Colonic mucosa (tissue), 4 donors: Measurements from ENCODE around the gene PPP6R1. TPM values are rescaled to one million over a fixed set of nuclear protein-coding genes. Genes with fewer than 3 reads are reported as not detected.
"Not testable (repeated sequence)": the region's sequence is repeated elsewhere in the genome, so short reads cannot be mapped to it uniquely, and the experiment has no call there.

Experiments
- DNase-seq: peaks from one replicate; pipeline ENCODE4 v3.0.0-alpha.2; 2020
- H3K27ac ChIP-seq: fragments of 200-600 bp; one replicate; pipeline ENCODE4 v1.8.0; 2021
- H3K27me3 ChIP-seq: fragments of 200-600 bp; one replicate; pipeline ENCODE4 v1.8.0; 2021
- H3K36me3 ChIP-seq: fragments of 200-600 bp; one replicate; pipeline ENCODE4 v1.8.0; 2021
- H3K4me1 ChIP-seq: fragments of 200-600 bp; one replicate; pipeline ENCODE4 v1.8.0; 2021; ENCODE audit warnings: mild to moderate bottlenecking
- H3K4me3 ChIP-seq: fragments of 200-600 bp; one replicate; pipeline ENCODE4 v1.8.0; 2021
- H3K9ac ChIP-seq, 2 donors: one replicate each; pipeline ENCODE4 v1.7.0; 2013; ENCODE audit warnings: control low read depth in 2 of 2, low read depth in 2 of 2, low read length in 2 of 2
- H3K9me3 ChIP-seq: fragments of 200-600 bp; one replicate; pipeline ENCODE4 v1.8.0; 2021
- intact Hi-C: fragments of 100-400 bp; cut with DNase I; formaldehyde crosslinking; loops from one replicate; pipeline ENCODE4 v1.14.1; 2022
- total RNA-seq, 2 donors: library from RNA; stranded (reverse); fragmentation: NEBNext Ultra II Directional in 1 of 2; extraction: Animal tissue kit (Norgen Biotek cat#: 25700) in 1 of 2; gene quantifications; one replicate each; pipeline ENCODE4 v1.2.1, GENCODE V29; 2021
- TF ChIP-seq, protein P1 (sequence below): fragments of 200-600 bp; IDR thresholded peaks from one replicate; pipeline ENCODE4 v1.8.0; 2022; ENCODE audit warnings: antibody characterized with exemption, mild to moderate bottlenecking
- donor health status: healthy.
- donor health status: DM: no; HTN: no; CAD: no.
- donor health status: DM: no; HTN: no; CAD: no.

PPP6R1 gene
- total RNA-seq, 2 donors from 2014 or later: 65.1 to 97.2 TPM

GRCh38 chr19:55226788-55227187 lies 32.0 kb downstream of the PPP6R1 start:
- H3K27ac ChIP-seq: no peak overlapping the region
- peaks cover 13% of the 10 kb centered on the region for H3K36me3 ChIP-seq
- no peak overlapping the region for H3K9ac ChIP-seq
- DNase-seq: no peak
- no peak overlapping the region for H3K4me3 ChIP-seq
- H3K9me3 ChIP-seq: no peaks in the 10 kb centered on the region
- no peaks in the 10 kb centered on the region for H3K27me3 ChIP-seq
- H3K4me1 ChIP-seq: no peaks in the 10 kb centered on the region
- TF ChIP-seq, protein P1, sequence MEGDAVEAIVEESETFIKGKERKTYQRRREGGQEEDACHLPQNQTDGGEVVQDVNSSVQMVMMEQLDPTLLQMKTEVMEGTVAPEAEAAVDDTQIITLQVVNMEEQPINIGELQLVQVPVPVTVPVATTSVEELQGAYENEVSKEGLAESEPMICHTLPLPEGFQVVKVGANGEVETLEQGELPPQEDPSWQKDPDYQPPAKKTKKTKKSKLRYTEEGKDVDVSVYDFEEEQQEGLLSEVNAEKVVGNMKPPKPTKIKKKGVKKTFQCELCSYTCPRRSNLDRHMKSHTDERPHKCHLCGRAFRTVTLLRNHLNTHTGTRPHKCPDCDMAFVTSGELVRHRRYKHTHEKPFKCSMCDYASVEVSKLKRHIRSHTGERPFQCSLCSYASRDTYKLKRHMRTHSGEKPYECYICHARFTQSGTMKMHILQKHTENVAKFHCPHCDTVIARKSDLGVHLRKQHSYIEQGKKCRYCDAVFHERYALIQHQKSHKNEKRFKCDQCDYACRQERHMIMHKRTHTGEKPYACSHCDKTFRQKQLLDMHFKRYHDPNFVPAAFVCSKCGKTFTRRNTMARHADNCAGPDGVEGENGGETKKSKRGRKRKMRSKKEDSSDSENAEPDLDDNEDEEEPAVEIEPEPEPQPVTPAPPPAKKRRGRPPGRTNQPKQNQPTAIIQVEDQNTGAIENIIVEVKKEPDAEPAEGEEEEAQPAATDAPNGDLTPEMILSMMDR: no peak
- intact Hi-C loops: no loop called here

DNA sequence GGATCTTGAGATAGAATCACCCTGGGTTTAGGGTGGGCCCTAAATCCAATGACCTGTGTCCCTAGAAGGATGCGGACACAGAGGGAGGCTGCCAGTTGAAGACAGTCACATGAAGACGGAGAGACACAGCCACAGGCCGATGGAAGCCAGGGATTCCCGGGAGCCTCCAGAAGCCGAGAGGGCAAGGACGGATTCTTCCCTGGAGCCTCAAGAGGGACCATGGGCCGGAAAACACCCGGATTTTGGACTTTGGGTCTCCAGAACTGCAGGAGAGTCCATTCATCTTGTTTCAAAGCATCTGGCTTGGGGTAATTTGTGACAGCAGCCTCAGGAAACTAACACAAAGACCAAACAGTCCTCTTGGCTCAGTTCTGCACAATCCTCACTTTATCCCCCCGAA lies 32.5 kb downstream of the PPP6R1 start:
- Histone ChIP-seq H3K36me3 (peaks cover 10% of the 10 kb centered on the region), H3K27ac (no peak overlapping the region), H3K4me3 (no peak overlapping the region), H3K27me3 (no peaks in the 10 kb centered on the region), H3K9me3 (no peaks in the 10 kb centered on the region), H3K4me1 (no peaks in the 10 kb centered on the region), H3K9ac (no peak overlapping the region)
- intact Hi-C loops: no loop called here
- TF ChIP-seq, protein P1: no peak
- no peak for DNase-seq

- TF ChIP-seq, protein P1: no peak
- Histone ChIP-seq H3K4me3 (no peak overlapping the region), H3K9me3 (no peaks in the 10 kb centered on the region), H3K27me3 (no peaks in the 10 kb centered on the region), H3K4me1 (no peaks in the 10 kb centered on the region), H3K36me3 (peaks cover 2% of the 10 kb centered on the region), H3K27ac (no peak overlapping the region), H3K9ac (no peak overlapping the region)
- intact Hi-C loops: no loop called here
- no peak for DNase-seq
Measured at GRCh38 chr19:55225415-55225958, 33.3 kb downstream of the PPP6R1 start.

- H3K4me3 ChIP-seq, intact Hi-C loops, H3K9me3 ChIP-seq, H3K9ac ChIP-seq, H3K36me3 ChIP-seq, H3K4me1 ChIP-seq, DNase-seq, H3K27ac ChIP-seq, H3K27me3 ChIP-seq: not testable (repeated sequence)
Measured at GRCh38 chr19:55224679-55225414, 34.0 kb downstream of the PPP6R1 start.

GRCh38 chr19:55224038-55224665 lies 34.7 kb downstream of the PPP6R1 start:
- intact Hi-C loops: no loop called here
- no peaks in the 10 kb centered on the region for H3K36me3 ChIP-seq
- no peak for DNase-seq

More at GRCh38 chr19:55224038-55224665, 34.7 kb downstream of the PPP6R1 start:
- no peaks in the 10 kb centered on the region for H3K27me3 ChIP-seq
- H3K4me1 ChIP-seq: no peaks in the 10 kb centered on the region
- no peak overlapping the region for H3K9ac ChIP-seq
- no peak overlapping the region for H3K4me3 ChIP-seq
- TF ChIP-seq, protein P1: no peak
- H3K27ac ChIP-seq: no peak overlapping the region
- H3K9me3 ChIP-seq: no peaks in the 10 kb centered on the region
